ENCODE measurements around the gene ZNF787.
"Not testable (repeated sequence)": the region's sequence is repeated elsewhere in the genome, so short reads cannot be mapped to it uniquely, and the experiment has no call there.

The ZNF787 gene

GRCh38 chr19:56103027-56103614 is 18.0 kb downstream of the ZNF787 start:
- DNase-seq, result no peak

GRCh38 chr19:56101746-56102535 is 19.2 kb downstream of the ZNF787 start:
- no peak for DNase-seq

- DNase-seq, result no peak
These were observed 20.0 kb downstream of the ZNF787 start for GRCh38 chr19:56101095-56101494.

GRCh38 chr19:56099638-56100539 is 21.2 kb downstream of the ZNF787 start:
- no peak for DNase-seq

GRCh38 chr19:56098731-56099568 is 22.1 kb downstream of the ZNF787 start:
- no peak for DNase-seq

- DNase-seq, result not testable (repeated sequence)
These were observed 22.9 kb downstream of the ZNF787 start for GRCh38 chr19:56098237-56098636.

GRCh38 chr19:56097776-56098175 is 23.3 kb downstream of the ZNF787 start:
- DNase-seq, result no peak

GRCh38 chr19:56097306-56097705 is 23.8 kb downstream of the ZNF787 start:
- no peak for DNase-seq

- no peak for DNase-seq
These were observed 24.4 kb downstream of the ZNF787 start for GRCh38 chr19:56096665-56097064.

GRCh38 chr19:56094449-56094848 is 26.6 kb downstream of the ZNF787 start:
- no peak for DNase-seq

- no peak for DNase-seq
These were observed 28.1 kb downstream of the ZNF787 start for GRCh38 chr19:56092685-56093631.

GRCh38 chr19:56091751-56092546 is 29.1 kb downstream of the ZNF787 start:
- DNase-seq, result no peak

GRCh38 chr19:56091066-56091490 is 30.0 kb downstream of the ZNF787 start:
- no peak for DNase-seq

- no peak for DNase-seq
These were observed 31.8 kb downstream of the ZNF787 start for GRCh38 chr19:56089344-56089743.

GRCh38 chr19:56088497-56089215 is 32.4 kb downstream of the ZNF787 start:
- no peak for DNase-seq

- DNase-seq, result no peak
These were observed 33.2 kb downstream of the ZNF787 start for GRCh38 chr19:56087647-56088496.

GRCh38 chr19:56086671-56087430 is 34.2 kb downstream of the ZNF787 start:
- no peak for DNase-seq

All from NCI-H1694 (cell line).